HepG2 (cell line): ENCODE measurements around the gene GTF2H1. TPM values are rescaled to one million over a fixed set of nuclear protein-coding genes. Genes with fewer than 3 reads are reported as not detected.

Experiments used
- ATAC-seq: fragments of 200-7000 bp; cut with Tn5 transposase; 3 replicates; pipeline ENCODE4 v1.9.1; 2020; ENCODE audit warnings: mild to moderate bottlenecking, moderate library complexity
- BruUV-seq: library from RNA; stranded (reverse); fragments of 400-500 nt; replicated peaks from 2 replicates; lab custom pipeline; 2021; lab: Mats Ljungman, UMichigan
- CTCF ChIA-PET: fragments of 300-600 bp; formaldehyde crosslinking; extraction: SDS; loops from one replicate; lab custom pipeline; 2021; ENCODE audit warnings: low total read pairs, inconsistent platforms, low intra/inter-chr PET ratio; lab: Yijun Ruan, JAX
- POLR2A ChIA-PET: fragments of 350-600 bp; sonication (Branson Sonifier 250); formaldehyde crosslinking; loops from one replicate; lab custom pipeline; 2020; ENCODE audit warnings: antibody characterized with exemption, inconsistent platforms; lab: Yijun Ruan, JAX
- DNase-seq: peaks from one replicate; pipeline ENCODE4 v3.0.0-alpha.2; 2015; ENCODE audit warnings: low spot score
- FAIRE-seq: peaks from 3 replicates; lab custom pipeline; 2011; peaks lifted over from hg19 to GRCh38; lab: Jason Lieb, UNC
- H2AFZ ChIP-seq: one replicate; pipeline ENCODE4 v1.6.1; 2011; ENCODE audit warnings: low read length, inconsistent platforms
- H3K27ac ChIP-seq: fragments of 300-600 bp; 3 replicates; pipeline ENCODE4 v1.8.0; 2011; ENCODE audit warnings: mixed run types, mild to moderate bottlenecking, mixed read lengths, low read length, inconsistent platforms; ENCODE audit not compliant: insufficient read depth; ENCODE audit errors: extremely low read length
- H3K27me3 ChIP-seq, 2 experiments: fragments of 200-600 bp in 1 of 2; 2 replicates in 1 of 2; 3 replicates in 1 of 2; pipeline versions ENCODE4 v1.6.0 to v1.8.0; 2011; ENCODE audit warnings: low read length in 2 of 2, mild to moderate bottlenecking in 2 of 2, moderate library complexity in 2 of 2, inconsistent platforms in 1 of 2; ENCODE audit not compliant: insufficient read depth in 2 of 2, control insufficient read depth in 1 of 2
- H3K36me3 ChIP-seq, 2 experiments: fragments of 200-600 bp in 1 of 2; replicated peaks in 1 of 2; 2 replicates in 1 of 2; 3 replicates in 1 of 2; pipeline versions ENCODE4 v1.5.1 to v1.8.0; 2011; ENCODE audit warnings: low read length in 2 of 2, inconsistent platforms in 1 of 2; ENCODE audit not compliant: insufficient read depth in 2 of 2, control insufficient read depth in 1 of 2
- H3K4me1 ChIP-seq: 2 replicates; pipeline ENCODE4 v1.5.1; 2012; ENCODE audit warnings: low read length, inconsistent platforms; ENCODE audit not compliant: insufficient read depth
- H3K4me2 ChIP-seq: 2 replicates; pipeline ENCODE4 v1.6.0; 2011; ENCODE audit warnings: low read depth, low read length, inconsistent platforms
- H3K4me3 ChIP-seq, 3 experiments: fragments of 200-600 bp in 1 of 3; sonication (generic), shearing (Covaris generic) in 1 of 3; replicated peaks in 1 of 3; 2 replicates each; pipeline ENCODE4 v1.5.1; 2011 to 2016; ENCODE audit warnings: low read length in 3 of 3, inconsistent platforms in 2 of 3, low read depth in 2 of 3, mild to moderate bottlenecking in 2 of 3, control low read depth in 1 of 3, mixed read lengths in 1 of 3; ENCODE audit not compliant: insufficient read depth in 1 of 3
- H3K79me2 ChIP-seq: one replicate; pipeline ENCODE4 v1.6.1; 2011; ENCODE audit warnings: low read length, inconsistent platforms; ENCODE audit not compliant: insufficient read depth
- H3K9ac ChIP-seq: 2 replicates; pipeline ENCODE4 v1.6.0; 2011; ENCODE audit warnings: mild to moderate bottlenecking, low read depth, low read length, inconsistent platforms; ENCODE audit not compliant: insufficient read depth
- H3K9me3 ChIP-seq: 2 replicates; pipeline ENCODE4 v1.5.1; 2012; ENCODE audit warnings: mild to moderate bottlenecking, low read length
- H4K20me1 ChIP-seq: 2 replicates; pipeline ENCODE4 v1.6.0; 2011; ENCODE audit warnings: inconsistent platforms, mild to moderate bottlenecking, low read length, moderate library complexity; ENCODE audit not compliant: insufficient read depth
- EHMT2 ChIP-seq: fragments of 200-600 bp; sonication (generic); IDR thresholded peaks from 2 replicates; pipeline ENCODE4 v1.7.0; 2017; ENCODE audit warnings: antibody characterized with exemption, low read depth, low read length, borderline replicate concordance
- MEIS1 ChIP-seq: sonication (generic); formaldehyde crosslinking; IDR thresholded peaks from 2 replicates; pipeline ENCODE4 v1.9.0; 2021; ENCODE audit warnings: mild to moderate bottlenecking, missing genetic modification reagents, moderate library complexity, borderline replicate concordance
- MXI1 ChIP-seq: IDR thresholded peaks from 3 replicates; pipeline ENCODE4 v1.6.1; 2012; ENCODE audit warnings: low read depth, low read length, inconsistent platforms, borderline replicate concordance
- NCOA5 ChIP-seq: sonication (generic); formaldehyde crosslinking; IDR thresholded peaks from 2 replicates; pipeline ENCODE4 v1.4.0; 2020; ENCODE audit warnings: missing genetic modification reagents
- PCBP2 ChIP-seq: fragments of 200-400 bp; formaldehyde crosslinking; optimal IDR thresholded peaks from 2 replicates; pipeline ENCODE3; 2018; ENCODE audit warnings: low read length, low read depth; ENCODE audit not compliant: poor library complexity, severe bottlenecking
- RXRA ChIP-seq: sonication (generic); formaldehyde crosslinking; IDR thresholded peaks from 2 replicates; pipeline ENCODE4 v1.5.1; 2020; ENCODE audit warnings: missing genetic modification reagents
- SATB2 ChIP-seq: sonication (generic); formaldehyde crosslinking; IDR thresholded peaks from 2 replicates; pipeline ENCODE4 v1.5.0; 2020; ENCODE audit warnings: missing genetic modification reagents
- TCF7 ChIP-seq: sonication (generic); IDR thresholded peaks from 2 replicates; pipeline ENCODE4 v1.6.1; 2016; ENCODE audit warnings: antibody characterized with exemption, low read depth
- YEATS2 ChIP-seq: sonication (generic); formaldehyde crosslinking; IDR thresholded peaks from 2 replicates; pipeline ENCODE4 v1.4.0; 2020; ENCODE audit warnings: missing genetic modification reagents, borderline replicate concordance
- YY1 ChIP-seq: IDR thresholded peaks from 2 replicates; pipeline ENCODE4 v1.6.1; 2011; ENCODE audit warnings: low read length, low read depth, moderate library complexity, mild to moderate bottlenecking; ENCODE audit not compliant: insufficient read depth, insufficient replicate concordance
- ZNF652 ChIP-seq: IDR thresholded peaks from 2 replicates; pipeline ENCODE4 v1.6.1; 2016; ENCODE audit warnings: low read depth, borderline replicate concordance
- ZNF792 ChIP-seq: IDR thresholded peaks from 2 replicates; pipeline ENCODE4 v1.6.1; 2016
- WGBS: methylation state at CpG from one replicate; pipeline ENCODE4 v1.1.6; 2017; ENCODE audit warnings: low lambda C conversion rate; 5-methylcytosine and 5-hydroxymethylcytosine counted together
- in situ Hi-C: cut with HindIII; loops from 2 replicates; pipeline ENCODE4 v1.10.0; 2017; ENCODE audit warnings: low pct_unique_long_range_greater_than_20kb; ENCODE audit not compliant: extremely low pct_ligation_motif_present
- intact Hi-C: fragments of 100-400 bp; cut with micrococcal nuclease; formaldehyde crosslinking; loops from one replicate; pipeline ENCODE4 v1.10.0; 2022; ENCODE audit not compliant: unreplicated experiment
- polyA plus RNA-seq, 8 experiments: library from polyadenylated mRNA; depleted of rRNA in 3 of 8; stranded (reverse) in 7 of 8; unstranded in 1 of 8; fragments of >200 nt; fragmentation: Illumina TruSeq in 4 of 8; extraction: Trizol in 4 of 8; gene quantifications; 2 replicates each; pipeline versions ENCODE4 v1.2.1 to v1.2.3, GENCODE V29; 2011 to 2016; ENCODE audit warnings: low read depth in 4 of 8, missing spikeins in 1 of 8, mixed read lengths in 1 of 8; ENCODE audit not compliant: insufficient read depth in 1 of 8
- total RNA-seq, 5 experiments: library from RNA; depleted of rRNA; stranded (reverse); fragments of >200 nt; fragmentation: Illumina TruSeq; extraction: Trizol; gene quantifications; 2 replicates each; pipeline ENCODE4 v1.2.3, GENCODE V29; 2016; ENCODE audit warnings: low read depth in 1 of 5

The GTF2H1 gene
- total and polyA plus RNA-seq, 2 of the 13 experiments (the other 11 are each of a cell fraction or from before 2014, with no cell fraction given) = 15.7 to 51.4 TPM

- Histone ChIP-seq H3K79me2 (no peaks in the 10 kb centered on the region), H3K4me2 (no peak overlapping the region), H3K4me3 (no peak overlapping the region), H4K20me1 (no peaks in the 10 kb centered on the region), H2AFZ (no peak overlapping the region), H3K36me3 (peaks cover 9 to 26% of the 10 kb centered on the region in 2 experiments; a peak in 4 of 5 replicates), H3K4me1 (peaks cover 12% of the 10 kb centered on the region; the same call in 1 of the 2 replicates), H3K9me3 (no peaks in the 10 kb centered on the region), H3K27me3 (no peaks in the 10 kb centered on the region), H3K9ac (no peak overlapping the region), H3K27ac (no peak overlapping the region)
- no peak for DNase-seq
- TSS peak; percentile 37 for BruUV-seq
- TF ChIP-seq SATB2 (CRISPR knock-in tag) = no peak
- TF ChIP-seq MXI1 = no peak
- no peak for TF ChIP-seq MEIS1 (CRISPR knock-in tag)
- no peak for TF ChIP-seq TCF7
- TF ChIP-seq ZNF792 = no peak
- TF ChIP-seq RXRA = no peak
- TF ChIP-seq PCBP2 = no peak
- no peak for TF ChIP-seq ZNF652
- no peak for TF ChIP-seq YY1
- no peak for TF ChIP-seq YEATS2 (CRISPR knock-in tag)
- no peak for TF ChIP-seq NCOA5 (CRISPR knock-in tag)
- no peak for TF ChIP-seq EHMT2
- in situ Hi-C loops = no loop called here
- CTCF ChIA-PET = no interaction called here
- no peak for ATAC-seq
- POLR2A ChIA-PET = interaction anchor here (2.1 to 2.7 kb wide), 2 partner anchors 16 to 26 kb away, joined by 4 to 6 read pairs; partner anchors contain the start of gene LDHA
- 100% methylated on average over 2 of the region's 2 CpGs for WGBS
- intact Hi-C loops = no loop called here
- FAIRE-seq = no peak
Measured at GRCh38 chr11:18368221-18368620, 45.9 kb downstream of the GTF2H1 start.
